GM12873 (cell line): ENCODE results near the gene RBMS3.

Source experiments
- CTCF ChIP-seq: IDR thresholded peaks from 2 replicates; pipeline ENCODE4 v1.5.1; 2012; ENCODE audit warnings: low read depth, mild to moderate bottlenecking, moderate library complexity, low read length, control low read depth; ENCODE audit not compliant: insufficient read depth; ENCODE audit errors: missing control alignments

Gene RBMS3

GRCh38 chr3:29763115-29763514 is 482.2 kb downstream of the RBMS3 start:
- no peak for TF ChIP-seq CTCF

- TF ChIP-seq CTCF = no peak
These were observed 483.2 kb downstream of the RBMS3 start for GRCh38 chr3:29764041-29764440.

GRCh38 chr3:29764603-29765254 is 483.9 kb downstream of the RBMS3 start:
- peak; percentile 26 for TF ChIP-seq CTCF

GRCh38 chr3:29771602-29772001 is 490.7 kb downstream of the RBMS3 start:
- TF ChIP-seq CTCF = no peak

GRCh38 chr3:29772436-29772835 is 491.6 kb downstream of the RBMS3 start:
- no peak for TF ChIP-seq CTCF

- no peak for TF ChIP-seq CTCF
These were observed 492.6 kb downstream of the RBMS3 start for GRCh38 chr3:29773481-29773880.

GRCh38 chr3:29775340-29775739 is 494.5 kb downstream of the RBMS3 start:
- TF ChIP-seq CTCF = no peak

GRCh38 chr3:29777869-29778268 is 497.0 kb downstream of the RBMS3 start:
- TF ChIP-seq CTCF = no peak
